SIG-M5 treated with dmso at 0.1 percent for 504 hours (cell line): ENCODE measurements around the gene KLF11.
"Not testable (repeated sequence)": the region's sequence is repeated elsewhere in the genome, so short reads cannot be mapped to it uniquely, and the experiment has no call there.

ENCODE experiments used
- DNase-seq: peaks from one replicate; lab custom pipeline; 2025; ENCODE audit not compliant: unreplicated experiment; lab: John Stamatoyannopoulos, UW

Gene KLF11

GRCh38 chr2:10022966-10023662 lies 20.2 kb upstream of the KLF11 start:
- no peak for DNase-seq

GRCh38 chr2:10026940-10027569 lies 16.3 kb upstream of the KLF11 start:
- no peak for DNase-seq

DNA sequence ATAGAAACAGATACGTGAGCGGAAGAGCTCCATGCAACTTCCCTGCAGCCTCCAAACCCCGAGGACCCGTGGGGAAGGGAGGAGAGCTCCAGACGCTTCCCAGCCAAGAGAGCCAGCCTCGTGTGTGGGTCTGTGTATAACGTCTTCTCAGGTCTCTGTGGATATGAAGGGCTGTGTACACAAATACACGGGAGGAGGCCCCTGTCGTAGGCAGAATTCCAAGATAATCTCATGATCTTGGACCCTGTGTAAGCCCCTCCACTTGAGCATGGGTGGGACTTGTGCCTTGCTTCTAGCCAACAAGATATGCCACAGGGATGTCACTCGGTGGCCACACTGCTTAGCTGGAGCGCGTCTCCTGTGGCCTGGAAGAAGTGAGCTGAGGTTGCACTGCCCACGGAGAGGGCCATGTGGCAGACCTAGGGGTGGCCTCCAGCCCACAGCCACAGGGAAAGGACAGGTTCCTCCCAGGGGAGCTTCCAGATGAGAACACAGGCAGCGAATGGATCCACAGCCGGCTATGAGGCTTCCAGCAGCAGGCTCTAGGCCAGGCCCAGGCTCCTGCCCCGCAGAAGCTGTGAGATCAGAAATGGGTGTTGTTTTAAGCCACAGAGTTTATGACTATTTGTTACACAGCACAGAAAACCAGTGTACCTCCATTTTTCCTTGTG lies 15.6 kb upstream of the KLF11 start:
- DNase-seq, result no peak

DNA sequence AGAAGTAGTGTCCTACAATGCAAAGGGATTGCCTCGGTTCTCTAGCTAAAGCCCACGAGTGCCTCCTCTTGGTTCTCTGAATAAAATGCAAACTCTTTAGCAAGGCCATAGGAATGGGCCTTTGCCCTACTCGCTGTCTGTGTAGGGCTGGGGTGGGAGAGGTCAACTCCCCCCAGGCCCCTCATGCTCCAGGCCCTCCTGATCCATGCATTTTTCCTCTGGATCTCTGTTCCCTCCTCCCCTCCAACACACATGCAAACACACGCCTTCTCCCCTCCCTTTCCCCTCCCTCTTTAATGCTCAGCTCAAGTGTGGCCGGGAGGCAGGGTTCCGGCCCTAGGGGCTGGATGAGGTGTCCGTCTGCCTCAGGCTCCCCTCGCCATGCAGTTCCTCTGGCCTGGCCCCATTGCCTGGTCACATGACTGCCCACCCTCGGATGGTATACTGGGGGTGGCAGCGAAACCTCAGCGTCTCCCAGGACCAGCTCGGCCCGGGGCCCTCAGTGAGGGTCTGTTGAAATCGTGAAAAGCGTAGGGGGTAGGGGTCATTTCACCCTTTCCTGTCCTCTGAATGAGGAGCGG lies 14.9 kb upstream of the KLF11 start:
- DNase-seq, result no peak

DNA sequence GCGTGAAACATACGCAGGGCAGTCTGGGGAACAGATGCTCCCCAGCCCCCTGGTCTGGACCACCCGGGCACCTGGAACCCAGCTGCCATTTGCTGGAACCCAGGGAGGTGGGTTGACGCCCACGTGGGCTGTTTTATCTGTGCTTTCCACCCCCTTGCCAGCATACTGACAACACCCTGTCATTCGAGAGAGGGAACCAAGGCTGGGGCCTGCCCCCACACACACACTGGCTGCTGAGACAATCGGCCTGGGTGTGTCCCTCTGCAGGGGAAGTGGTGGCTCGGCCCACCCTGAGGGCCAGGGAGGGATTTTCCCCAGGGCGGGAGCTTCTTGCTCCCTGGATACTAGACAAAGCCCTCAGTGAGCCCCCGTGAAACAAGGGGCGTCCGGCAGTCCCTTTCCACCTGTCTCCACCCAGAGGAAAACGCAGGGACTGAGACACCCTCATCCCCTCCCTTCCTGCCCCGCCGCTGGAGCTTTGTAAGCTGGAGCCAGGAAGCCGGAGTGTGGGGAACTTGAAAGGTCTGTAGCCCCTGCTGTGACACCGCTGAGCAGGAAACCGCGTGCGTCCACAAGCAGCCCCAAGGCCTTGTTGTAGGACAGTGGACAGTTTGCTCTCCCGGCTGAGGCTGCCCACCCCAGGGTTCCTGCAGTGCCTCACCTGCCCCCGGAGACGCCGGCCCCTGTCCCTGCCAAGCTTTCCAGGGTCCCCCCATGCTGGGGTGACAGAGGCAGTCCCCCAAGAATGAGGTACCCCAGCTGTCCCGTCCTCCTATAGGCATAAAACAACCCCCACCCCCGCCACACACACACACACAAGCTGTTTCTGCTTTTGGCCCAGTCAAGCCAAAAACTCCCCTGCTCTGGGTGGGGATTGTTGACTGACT lies 14.1 kb upstream of the KLF11 start:
- peak; percentile 71 for DNase-seq

GRCh38 chr2:10029875-10030223 lies 13.5 kb upstream of the KLF11 start:
- DNase-seq, result no peak

DNA sequence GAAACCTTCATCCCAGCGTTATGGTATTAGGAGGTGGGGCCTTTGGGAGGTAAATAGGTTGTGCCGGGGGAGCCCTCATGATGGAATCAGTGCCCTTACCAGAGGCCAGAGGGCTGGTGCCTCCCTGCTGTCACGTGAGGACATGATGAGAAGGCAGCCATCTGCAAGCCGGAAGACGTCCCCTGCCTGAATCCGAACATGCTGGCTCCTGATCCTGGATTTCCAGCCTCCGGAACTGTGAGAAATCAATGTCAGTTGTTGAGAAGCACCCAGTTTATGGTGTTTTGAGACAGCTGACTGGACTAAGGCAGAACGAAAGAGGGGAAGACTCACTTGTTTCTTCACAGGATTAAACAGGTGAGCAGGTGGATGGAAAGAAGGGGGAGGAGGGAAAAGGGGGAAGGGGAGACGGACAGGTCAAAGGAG lies 13.0 kb upstream of the KLF11 start:
- DNase-seq, result no peak

- DNase-seq, result not testable (repeated sequence)
Measured at GRCh38 chr2:10030798-10031197, 12.6 kb upstream of the KLF11 start.

GRCh38 chr2:10031886-10032745 lies 11.2 kb upstream of the KLF11 start:
- no peak for DNase-seq

DNA sequence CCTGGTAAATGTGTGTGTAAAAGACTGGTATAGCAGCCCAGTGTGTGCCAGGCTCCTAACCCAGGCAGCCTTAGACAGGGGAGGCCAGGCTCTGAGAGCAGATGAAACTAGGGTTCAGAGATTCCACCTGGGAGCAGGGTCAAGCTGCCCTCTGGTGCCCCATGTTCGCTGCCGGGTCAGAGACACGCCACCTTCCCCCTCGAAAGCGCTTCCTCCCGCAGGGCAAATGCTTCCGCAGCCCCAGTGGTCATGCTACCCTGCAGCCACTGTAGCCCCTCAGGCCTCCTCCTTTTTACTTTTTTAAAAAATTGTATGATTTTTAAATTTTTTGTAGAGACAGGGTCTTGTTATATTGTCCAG lies 10.6 kb upstream of the KLF11 start:
- no peak for DNase-seq

- DNase-seq, result no peak
Measured at GRCh38 chr2:10033251-10034006, 9.9 kb upstream of the KLF11 start.

- DNase-seq, result no peak
Measured at GRCh38 chr2:10034333-10035052, 8.9 kb upstream of the KLF11 start.

DNA sequence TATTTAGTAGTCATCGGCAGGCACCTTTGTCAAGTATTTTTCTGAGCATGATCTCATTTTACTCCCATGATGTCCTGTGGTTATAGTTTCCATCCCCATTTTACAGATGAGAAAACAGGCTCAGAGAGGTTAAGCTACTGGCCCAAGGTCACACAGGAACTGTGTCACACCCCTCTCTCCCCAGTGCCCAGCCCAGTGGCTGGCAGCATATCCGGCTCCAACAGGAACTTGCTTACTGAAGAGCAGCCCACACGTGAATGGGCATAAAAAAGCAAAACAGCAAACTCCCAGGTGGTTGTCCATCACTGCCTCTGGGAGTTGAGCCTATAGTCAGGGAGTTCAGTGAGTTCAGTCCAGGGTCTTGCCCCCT lies 8.3 kb upstream of the KLF11 start:
- no peak for DNase-seq

DNA sequence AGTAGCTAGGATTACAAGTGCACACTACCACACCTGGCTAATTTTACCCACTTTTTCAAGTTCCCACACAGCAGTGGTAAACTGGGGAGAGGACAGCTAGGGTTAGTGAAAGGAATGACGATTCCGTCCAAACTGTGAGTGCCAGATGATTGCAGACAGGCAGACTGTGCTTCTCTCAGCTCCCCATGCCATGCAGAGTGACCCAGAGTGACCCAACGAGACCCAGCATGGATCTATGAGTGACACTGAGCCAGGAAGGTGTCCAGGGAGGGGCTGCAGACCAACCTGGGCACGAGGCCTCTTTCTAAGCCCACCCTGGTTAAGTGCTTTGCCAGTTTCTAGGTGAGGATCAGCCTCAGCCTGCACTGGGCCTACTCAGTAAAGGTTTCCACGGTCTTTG lies 7.7 kb upstream of the KLF11 start:
- no peak for DNase-seq

- no peak for DNase-seq
Measured at GRCh38 chr2:10036095-10036884, 7.1 kb upstream of the KLF11 start.

DNA sequence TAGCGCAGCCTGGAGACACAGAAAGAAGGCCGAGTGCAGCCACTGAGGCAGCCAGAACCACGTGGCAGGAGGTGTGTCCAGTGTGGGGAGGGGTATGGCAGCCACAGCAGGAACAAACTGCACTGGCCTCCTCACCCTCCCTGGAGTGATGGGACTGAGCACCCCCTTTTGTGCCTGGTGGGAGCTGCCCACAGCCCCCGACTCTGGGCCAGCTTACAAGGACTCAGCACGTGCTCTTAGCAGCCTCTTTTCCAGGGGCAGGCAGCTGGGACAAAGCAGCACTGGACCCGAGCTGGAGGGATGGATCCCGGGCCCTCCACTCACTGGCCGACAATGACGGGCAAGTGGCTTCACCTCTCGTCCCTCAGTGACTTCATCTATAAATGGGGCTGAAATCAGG lies 5.2 kb upstream of the KLF11 start:
- DNase-seq, result no peak

DNA sequence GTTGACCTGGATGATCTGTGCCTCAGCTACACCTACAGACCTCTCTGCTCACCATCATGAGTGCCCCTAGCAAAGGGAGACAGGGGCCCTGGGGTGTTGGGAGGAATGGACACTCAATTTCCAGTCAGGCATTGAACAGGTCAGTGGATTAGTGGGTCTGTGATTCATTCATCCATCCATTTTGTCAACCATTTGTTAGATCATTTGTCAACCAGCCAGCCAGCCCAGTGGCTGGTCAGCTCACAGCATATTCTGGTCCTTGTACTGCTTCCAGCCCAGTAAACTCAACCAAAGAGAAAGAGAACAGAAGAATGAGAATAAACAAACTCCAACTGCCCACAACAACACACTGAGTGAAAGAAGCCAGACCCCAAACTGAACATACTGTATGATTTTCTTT lies 4.6 kb upstream of the KLF11 start:
- DNase-seq, result no peak
